GM12878 (cell line): Measurements from ENCODE around the gene EHD1. TPM values are rescaled to one million over a fixed set of nuclear protein-coding genes. Genes with fewer than 3 reads are reported as not detected.
A peak's percentile ranks its signal among the peaks of the same experiment; 100 is the strongest.

Source experiments
- ATAC-seq: fragments of 200-7000 bp; cut with Tn5 transposase; 3 replicates; pipeline ENCODE4 v1.9.1; 2020; ENCODE audit warnings: mild to moderate bottlenecking, moderate library complexity
- BruUV-seq: library from RNA; stranded (reverse); fragments of 400-500 nt; replicated peaks from 2 replicates; lab custom pipeline; 2021; lab: Mats Ljungman, UMichigan
- CTCF ChIA-PET: fragments of 300-600 bp; sonication (Branson Sonifier 250); formaldehyde crosslinking; extraction: SDS; loops from one replicate; lab custom pipeline; 2021; ENCODE audit warnings: inconsistent platforms; lab: Yijun Ruan, JAX
- POLR2A ChIA-PET: fragments of 350-600 bp; formaldehyde crosslinking; extraction: SDS; loops from one replicate; lab custom pipeline; 2021; ENCODE audit warnings: inconsistent platforms; lab: Charles Lee
- RAD21 ChIA-PET: fragments of 300-600 bp; sonication (Branson Sonifier 250); formaldehyde crosslinking; loops from one replicate; lab custom pipeline; 2023; ENCODE audit warnings: antibody characterized with exemption; ENCODE audit not compliant: unreplicated experiment; lab: Charles Lee
- SMC1A ChIA-PET: fragments of 300-600 bp; sonication (Branson Sonifier 250); formaldehyde crosslinking; loops from one replicate; lab custom pipeline; 2023; ENCODE audit not compliant: unreplicated experiment, uncharacterized antibody; lab: Charles Lee
- DNase-seq: peaks from one replicate; pipeline ENCODE4 v3.0.0-alpha.2; 2011; ENCODE audit warnings: low read depth, low spot score
- FAIRE-seq: peaks from 3 replicates; lab custom pipeline; 2011; peaks lifted over from hg19 to GRCh38; lab: Jason Lieb, UNC
- H2AFZ ChIP-seq: 2 replicates; pipeline ENCODE4 v1.6.0; 2011; ENCODE audit warnings: low read depth, low read length, control low read depth; ENCODE audit not compliant: control insufficient read depth
- H3K27ac ChIP-seq: 2 replicates; pipeline ENCODE4 v1.5.1; 2011; ENCODE audit warnings: control low read depth; ENCODE audit not compliant: control insufficient read depth, insufficient read depth
- H3K27me3 ChIP-seq, 2 experiments: replicated peaks in 1 of 2; 2 replicates each; pipeline versions ENCODE4 v1.6.0 to v1.6.1; 2011; ENCODE audit warnings: low read length in 1 of 2; ENCODE audit not compliant: control insufficient read depth in 2 of 2, insufficient read depth in 2 of 2
- H3K36me3 ChIP-seq, 2 experiments: 2 replicates each; pipeline ENCODE4 v1.5.1; 2011; ENCODE audit warnings: low read length in 1 of 2; ENCODE audit not compliant: control insufficient read depth in 2 of 2, insufficient read depth in 2 of 2
- H3K4me1 ChIP-seq: 2 replicates; pipeline ENCODE4 v1.6.1; 2011; ENCODE audit warnings: mild to moderate bottlenecking, low read length, moderate library complexity, mixed read lengths; ENCODE audit not compliant: control insufficient read depth, insufficient read depth
- H3K4me2 ChIP-seq: 2 replicates; pipeline ENCODE4 v1.6.0; 2011; ENCODE audit warnings: control low read depth; ENCODE audit not compliant: control insufficient read depth, insufficient read depth
- H3K4me3 ChIP-seq: fragments of 200-600 bp; sonication (generic); 2 replicates; pipeline ENCODE4 v1.5.1; 2016
- H3K79me2 ChIP-seq: 2 replicates; pipeline ENCODE4 v1.6.0; 2011; ENCODE audit warnings: low read length; ENCODE audit not compliant: control insufficient read depth, insufficient read depth
- H3K9ac ChIP-seq: 2 replicates; pipeline ENCODE4 v1.8.0; 2011; ENCODE audit warnings: low read length, control low read depth, mixed read lengths; ENCODE audit not compliant: control insufficient read depth, insufficient read depth
- H3K9me3 ChIP-seq: replicated peaks from 3 replicates; pipeline ENCODE4 v1.5.1; 2011; ENCODE audit warnings: mild to moderate bottlenecking, low read length; ENCODE audit not compliant: control insufficient read depth, insufficient read depth
- H4K20me1 ChIP-seq: 2 replicates; pipeline ENCODE4 v1.6.0; 2011; ENCODE audit not compliant: control insufficient read depth, insufficient read depth
- BACH1 ChIP-seq: fragments of 450-650 bp; IDR thresholded peaks from 2 replicates; pipeline ENCODE4 v1.6.1; 2017; ENCODE audit warnings: mild to moderate bottlenecking, borderline replicate concordance
- ETV6 ChIP-seq, 2 experiments: fragments of 450-650 bp in 1 of 2; IDR thresholded peaks in 1 of 2; conservative IDR thresholded peaks in 1 of 2; 2 replicates each; pipeline ENCODE4 v1.6.1; 2014; ENCODE audit warnings: antibody characterized with exemption in 1 of 2, borderline replicate concordance in 1 of 2, low read depth in 1 of 2, mild to moderate bottlenecking in 1 of 2, moderate library complexity in 1 of 2
- MLLT1 ChIP-seq: fragments of 450-650 bp; IDR thresholded peaks from 2 replicates; pipeline ENCODE4 v1.6.1; 2016; ENCODE audit warnings: mild to moderate bottlenecking
- NFIC ChIP-seq: IDR thresholded peaks from 2 replicates; pipeline ENCODE4 v1.6.1; 2012; ENCODE audit warnings: low read depth, mild to moderate bottlenecking, inconsistent platforms, low read length, moderate library complexity
- WGBS: methylation state at CpG from one replicate; pipeline ENCODE4 v1.1.6; 2016; ENCODE audit warnings: low lambda C conversion rate; ENCODE audit not compliant: insufficient replicate concordance, insufficient coverage; ENCODE audit errors: missing lambda C conversion rate; 5-methylcytosine and 5-hydroxymethylcytosine counted together
- in situ Hi-C: fragments of 300-500 bp; cut with MboI; formaldehyde crosslinking; loops from 9 replicates; pipeline ENCODE4 v1.14.3; 2018; ENCODE audit warnings: mixed read lengths
- intact Hi-C: fragments of 100-400 bp; cut with micrococcal nuclease; formaldehyde crosslinking; loops from one replicate; pipeline ENCODE4 v1.14.2; 2022; ENCODE audit not compliant: unreplicated experiment
- polyA plus RNA-seq, 11 experiments: library from polyadenylated mRNA; depleted of rRNA in 4 of 11; unstranded in 6 of 11; stranded (reverse) in 5 of 11; fragments of >200 nt; fragmentation: Nextera tagmentation in 4 of 11; fragmentation: Illumina TruSeq in 1 of 11; extraction: Ambion mirVana in 4 of 11; extraction: Trizol in 1 of 11; gene quantifications; 1 replicate in 1 of 11; 2 replicates in 10 of 11; pipeline versions ENCODE4 v1.2.1 to v1.2.3, GENCODE V29; 2011 to 2016; ENCODE audit warnings: inconsistent platforms in 2 of 11, missing spikeins in 2 of 11, low read depth in 1 of 11
- total RNA-seq, 4 experiments: library from RNA; depleted of rRNA in 3 of 4; stranded (reverse); fragments of >200 nt in 3 of 4; fragmentation: Illumina TruSeq in 1 of 4; extraction: Trizol in 1 of 4; gene quantifications; 2 replicates each; pipeline versions ENCODE4 v1.2.1 to v1.2.3, GENCODE V29; 2013 to 2021

Gene EHD1
- total and polyA plus RNA-seq, 10 of the 15 experiments (the other 5 are each of a cell fraction or from before 2014, with no cell fraction given) = 1.0 to 165 (median 66.5) TPM

DNA sequence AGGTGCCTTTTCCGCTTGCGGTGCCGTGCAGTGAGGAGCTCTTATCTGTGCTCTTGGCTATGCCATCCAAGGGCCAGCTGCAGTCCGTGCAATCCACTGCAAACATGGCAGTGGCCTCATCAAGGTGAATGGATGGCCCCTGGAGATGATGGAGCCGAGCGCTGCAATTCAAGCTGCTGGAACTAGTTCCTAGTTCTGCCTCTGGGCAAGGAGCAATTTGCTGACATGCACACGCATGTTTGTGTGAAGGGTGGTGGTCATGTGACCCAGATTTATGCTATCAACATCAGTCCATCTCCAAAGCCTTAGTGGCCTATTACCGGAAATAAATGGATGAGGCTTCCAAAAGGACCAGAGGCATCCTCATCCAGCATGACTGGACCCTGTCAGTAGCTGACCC, 3.1 kb upstream of the EHD1 start:
- H3K36me3 ChIP-seq = no peaks in the 10 kb centered on the region; a peak in 1 of 4 replicates
- ATAC-seq (no peak), FAIRE-seq (no peak), DNase-seq (no peak)
- H3K27me3 ChIP-seq = no peaks in the 10 kb centered on the region
- H3K9ac ChIP-seq = no peak overlapping the region
- CTCF ChIA-PET = interaction anchor here (0.6 to 30.0 kb wide), 5 partner anchors 8 to 195 kb away, joined by 3 to 1208 read pairs (median 3); partner anchors contain the start of gene CDC42BPG
- no peaks in the 10 kb centered on the region for H3K9me3 ChIP-seq
- peaks cover 30% of the 10 kb centered on the region for H3K79me2 ChIP-seq
- no TSS peak for BruUV-seq
- 90% methylated on average over 8 of the region's 8 CpGs for WGBS
- RAD21 ChIA-PET = interaction anchor here (0.9 to 12.5 kb wide), 5 partner anchors 9 to 31 kb away, joined by 3 to 253 read pairs (median 3); no protein-coding TSS in a partner anchor
- POLR2A ChIA-PET = interaction anchor here (1.0 to 19.9 kb wide), 2 partner anchors 23 to 103 kb away, joined by 3 to 620 read pairs; partner anchors contain the start of gene SF1
- no peak overlapping the region for H3K4me2 ChIP-seq
- no peak overlapping the region for H3K27ac ChIP-seq
- no peak overlapping the region for H3K4me3 ChIP-seq
- SMC1A ChIA-PET = interaction anchor here (1.0 to 11.5 kb wide), 3 partner anchors 10 to 31 kb away, joined by 4 to 227 read pairs (median 226); no protein-coding TSS in a partner anchor
- TF ChIP-seq ETV6 (conservative IDR thresholded peaks at IDR 0.05 in 1 of 2, IDR thresholded peaks at IDR 0.05 in 1 of 2; ENCODE audit: borderline replicate concordance in 1 of 2, low read depth in 1 of 2) = no peak
- no peak for TF ChIP-seq BACH1
- TF ChIP-seq MLLT1 = peak; percentile 2; the same call in 1 of the 2 replicates
- TF ChIP-seq NFIC = no peak
- H4K20me1 ChIP-seq = peaks cover 3% of the 10 kb centered on the region; the same call in 1 of the 2 replicates
- peaks cover 22% of the 10 kb centered on the region for H3K4me1 ChIP-seq
- in situ Hi-C loops (no loop called here), intact Hi-C loops (no loop called here)
- H2AFZ ChIP-seq = no peak overlapping the region
